GM12878 (cell line): ENCODE results near the gene SETD9.

Source experiments
- DPF2 ChIP-seq: fragments of 450-650 bp; IDR thresholded peaks from 2 replicates; pipeline ENCODE4 v1.6.1; 2017; ENCODE audit warnings: mild to moderate bottlenecking
- HDGF ChIP-seq: fragments of 450-650 bp; IDR thresholded peaks from 2 replicates; pipeline ENCODE4 v1.6.1; 2016; ENCODE audit warnings: antibody characterized with exemption
- JUND ChIP-seq: IDR thresholded peaks from 2 replicates; pipeline ENCODE4 v1.6.1; 2012; ENCODE audit warnings: low read depth, mild to moderate bottlenecking, low read length, improper control_type of control experiment, moderate library complexity
- LARP7 ChIP-seq: fragments of 450-650 bp; IDR thresholded peaks from 2 replicates; pipeline ENCODE4 v1.6.1; 2017; ENCODE audit warnings: mild to moderate bottlenecking
- POLR2A ChIP-seq: IDR thresholded peaks from 2 replicates; pipeline ENCODE4 v1.6.1; 2011; ENCODE audit warnings: low read depth, mild to moderate bottlenecking, low read length
- POLR2AphosphoS5 ChIP-seq: IDR thresholded peaks from 2 replicates; pipeline ENCODE4 v1.6.1; 2011; ENCODE audit warnings: mild to moderate bottlenecking, low read length, inconsistent platforms
- SUZ12 ChIP-seq: fragments of 200-600 bp; sonication (generic); IDR thresholded peaks from one replicate; pipeline ENCODE4 v1.6.1; 2018; ENCODE audit warnings: antibody characterized with exemption, mild to moderate bottlenecking; ENCODE audit not compliant: unreplicated experiment
- TCF12 ChIP-seq: IDR thresholded peaks from 2 replicates; pipeline ENCODE4 v1.6.1; 2011; ENCODE audit warnings: low read depth, mild to moderate bottlenecking, low read length
- TCF7 ChIP-seq: IDR thresholded peaks from 2 replicates; pipeline ENCODE4 v1.6.1; 2014; ENCODE audit warnings: antibody characterized with exemption, borderline replicate concordance
- TF ChIP-seq, protein P1 (sequence below), 3 experiments: IDR thresholded peaks in 2 of 3; conservative IDR thresholded peaks in 1 of 3; 2 replicates each; pipeline ENCODE4 v1.5.1; 2011; ENCODE audit warnings: low read depth in 3 of 3, low read length in 3 of 3, mild to moderate bottlenecking in 3 of 3, control low read depth in 2 of 3, moderate library complexity in 2 of 3, inconsistent platforms in 1 of 3, mixed read lengths in 1 of 3; ENCODE audit not compliant: control insufficient read depth in 2 of 3, insufficient read depth in 1 of 3; ENCODE audit errors: extremely low read depth in 1 of 3
- TF ChIP-seq, protein P2 (sequence below): IDR thresholded peaks from 2 replicates; pipeline ENCODE4 v1.6.1; 2012; ENCODE audit warnings: mild to moderate bottlenecking, low read depth, low read length

DNA sequence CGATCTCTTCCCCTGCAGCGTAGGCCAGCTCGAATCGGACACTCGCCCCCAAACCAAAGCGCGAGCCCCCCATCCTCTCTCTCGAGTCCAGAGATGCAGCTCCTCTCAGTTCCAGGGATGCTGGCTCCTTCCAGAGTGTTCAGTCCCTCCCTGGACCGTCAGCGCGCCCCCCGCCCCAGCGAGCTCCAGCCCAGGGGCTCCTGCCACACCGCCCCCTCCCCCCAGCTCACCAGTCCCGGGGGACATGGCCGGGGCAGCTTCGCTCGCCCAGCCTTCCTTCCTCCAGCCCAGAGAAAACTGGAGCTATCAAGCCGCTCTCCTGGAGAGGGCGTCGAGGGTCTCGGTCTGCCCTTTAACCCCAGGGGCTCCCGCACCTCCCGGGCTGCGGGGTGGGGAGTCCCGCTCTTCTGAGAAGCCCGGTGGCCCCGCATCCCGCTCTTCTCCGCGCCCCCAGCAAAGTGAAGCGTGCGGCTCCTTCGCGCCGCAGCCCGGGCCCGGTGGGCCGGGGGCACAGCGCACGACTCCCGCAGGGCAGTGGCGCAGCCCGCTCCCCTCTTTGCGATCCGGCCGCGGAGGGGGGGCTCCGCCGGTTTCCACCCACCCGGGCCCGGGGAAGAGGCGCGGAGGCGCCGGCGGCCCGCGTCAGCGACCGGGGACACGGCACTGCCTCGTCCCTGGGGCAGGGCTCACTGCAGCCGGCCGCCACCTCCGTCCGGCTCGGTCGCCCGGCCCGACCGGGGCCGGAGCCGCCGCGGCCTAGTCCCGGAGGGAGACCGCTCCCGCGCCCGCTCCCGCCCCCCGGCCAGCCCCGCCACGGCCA, 41.9 kb downstream of the SETD9 start:
- TF ChIP-seq TCF12 = no peak
- TF ChIP-seq, protein P1, sequence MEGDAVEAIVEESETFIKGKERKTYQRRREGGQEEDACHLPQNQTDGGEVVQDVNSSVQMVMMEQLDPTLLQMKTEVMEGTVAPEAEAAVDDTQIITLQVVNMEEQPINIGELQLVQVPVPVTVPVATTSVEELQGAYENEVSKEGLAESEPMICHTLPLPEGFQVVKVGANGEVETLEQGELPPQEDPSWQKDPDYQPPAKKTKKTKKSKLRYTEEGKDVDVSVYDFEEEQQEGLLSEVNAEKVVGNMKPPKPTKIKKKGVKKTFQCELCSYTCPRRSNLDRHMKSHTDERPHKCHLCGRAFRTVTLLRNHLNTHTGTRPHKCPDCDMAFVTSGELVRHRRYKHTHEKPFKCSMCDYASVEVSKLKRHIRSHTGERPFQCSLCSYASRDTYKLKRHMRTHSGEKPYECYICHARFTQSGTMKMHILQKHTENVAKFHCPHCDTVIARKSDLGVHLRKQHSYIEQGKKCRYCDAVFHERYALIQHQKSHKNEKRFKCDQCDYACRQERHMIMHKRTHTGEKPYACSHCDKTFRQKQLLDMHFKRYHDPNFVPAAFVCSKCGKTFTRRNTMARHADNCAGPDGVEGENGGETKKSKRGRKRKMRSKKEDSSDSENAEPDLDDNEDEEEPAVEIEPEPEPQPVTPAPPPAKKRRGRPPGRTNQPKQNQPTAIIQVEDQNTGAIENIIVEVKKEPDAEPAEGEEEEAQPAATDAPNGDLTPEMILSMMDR (IDR thresholded peaks at IDR 0.05 in 2 of 3, conservative IDR thresholded peaks at IDR 0.05 in 1 of 3; ENCODE audit: control insufficient read depth in 2 of 3, extremely low read depth in 1 of 3, insufficient read depth in 1 of 3, low read depth in 3 of 3, low read length in 3 of 3) = no peak
- TF ChIP-seq TCF7 = no peak
- no peak; the same call in 1 of the 2 replicates for TF ChIP-seq POLR2A
- TF ChIP-seq, protein P2, sequence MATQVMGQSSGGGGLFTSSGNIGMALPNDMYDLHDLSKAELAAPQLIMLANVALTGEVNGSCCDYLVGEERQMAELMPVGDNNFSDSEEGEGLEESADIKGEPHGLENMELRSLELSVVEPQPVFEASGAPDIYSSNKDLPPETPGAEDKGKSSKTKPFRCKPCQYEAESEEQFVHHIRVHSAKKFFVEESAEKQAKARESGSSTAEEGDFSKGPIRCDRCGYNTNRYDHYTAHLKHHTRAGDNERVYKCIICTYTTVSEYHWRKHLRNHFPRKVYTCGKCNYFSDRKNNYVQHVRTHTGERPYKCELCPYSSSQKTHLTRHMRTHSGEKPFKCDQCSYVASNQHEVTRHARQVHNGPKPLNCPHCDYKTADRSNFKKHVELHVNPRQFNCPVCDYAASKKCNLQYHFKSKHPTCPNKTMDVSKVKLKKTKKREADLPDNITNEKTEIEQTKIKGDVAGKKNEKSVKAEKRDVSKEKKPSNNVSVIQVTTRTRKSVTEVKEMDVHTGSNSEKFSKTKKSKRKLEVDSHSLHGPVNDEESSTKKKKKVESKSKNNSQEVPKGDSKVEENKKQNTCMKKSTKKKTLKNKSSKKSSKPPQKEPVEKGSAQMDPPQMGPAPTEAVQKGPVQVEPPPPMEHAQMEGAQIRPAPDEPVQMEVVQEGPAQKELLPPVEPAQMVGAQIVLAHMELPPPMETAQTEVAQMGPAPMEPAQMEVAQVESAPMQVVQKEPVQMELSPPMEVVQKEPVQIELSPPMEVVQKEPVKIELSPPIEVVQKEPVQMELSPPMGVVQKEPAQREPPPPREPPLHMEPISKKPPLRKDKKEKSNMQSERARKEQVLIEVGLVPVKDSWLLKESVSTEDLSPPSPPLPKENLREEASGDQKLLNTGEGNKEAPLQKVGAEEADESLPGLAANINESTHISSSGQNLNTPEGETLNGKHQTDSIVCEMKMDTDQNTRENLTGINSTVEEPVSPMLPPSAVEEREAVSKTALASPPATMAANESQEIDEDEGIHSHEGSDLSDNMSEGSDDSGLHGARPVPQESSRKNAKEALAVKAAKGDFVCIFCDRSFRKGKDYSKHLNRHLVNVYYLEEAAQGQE = no peak
- no peak for TF ChIP-seq POLR2AphosphoS5
- TF ChIP-seq LARP7 = 0 out of 2 replicates have a peak, but pooled peaks have one; percentile 58
- TF ChIP-seq DPF2 = peak; percentile 14; the same call in 1 of the 2 replicates
- no peak for TF ChIP-seq JUND
- no peak for TF ChIP-seq SUZ12
- no peak for TF ChIP-seq HDGF
